DND-41 (cell line): ENCODE measurements around the gene PLAAT5.

ENCODE experiments used
- EZH2 ChIP-seq: IDR thresholded peaks from 3 replicates; pipeline ENCODE4 v1.6.1; 2012; ENCODE audit warnings: borderline replicate concordance, low read depth, mild to moderate bottlenecking, moderate library complexity, low read length, inconsistent platforms; ENCODE audit not compliant: severe bottlenecking
- TF ChIP-seq, protein P1 (sequence below): IDR thresholded peaks from 2 replicates; pipeline ENCODE4 v1.5.1; 2012; ENCODE audit warnings: borderline replicate concordance, low read length, moderate library complexity, mild to moderate bottlenecking; ENCODE audit not compliant: poor library complexity, severe bottlenecking; ENCODE audit errors: extremely low read depth

DNA sequence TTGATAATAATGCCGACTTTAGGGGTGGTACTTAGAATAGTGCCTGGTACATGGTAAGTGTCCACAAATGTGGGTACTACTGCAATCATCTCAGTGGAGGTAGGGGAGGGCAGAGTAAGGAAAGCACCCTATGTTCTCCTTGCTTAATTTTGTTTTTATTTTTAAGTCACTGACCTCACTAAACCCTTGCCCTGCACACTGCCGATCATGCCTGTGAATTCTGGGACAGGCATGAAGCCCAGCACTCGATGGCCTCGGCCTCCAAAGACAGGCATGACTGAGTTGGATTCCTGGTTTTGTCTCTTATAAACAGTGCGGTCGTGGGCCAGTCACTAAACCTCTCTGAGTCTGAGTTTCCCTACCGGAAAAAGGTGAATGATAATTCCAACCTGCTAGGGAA, 21.8 kb upstream of the PLAAT5 start:
- TF ChIP-seq, protein P1, sequence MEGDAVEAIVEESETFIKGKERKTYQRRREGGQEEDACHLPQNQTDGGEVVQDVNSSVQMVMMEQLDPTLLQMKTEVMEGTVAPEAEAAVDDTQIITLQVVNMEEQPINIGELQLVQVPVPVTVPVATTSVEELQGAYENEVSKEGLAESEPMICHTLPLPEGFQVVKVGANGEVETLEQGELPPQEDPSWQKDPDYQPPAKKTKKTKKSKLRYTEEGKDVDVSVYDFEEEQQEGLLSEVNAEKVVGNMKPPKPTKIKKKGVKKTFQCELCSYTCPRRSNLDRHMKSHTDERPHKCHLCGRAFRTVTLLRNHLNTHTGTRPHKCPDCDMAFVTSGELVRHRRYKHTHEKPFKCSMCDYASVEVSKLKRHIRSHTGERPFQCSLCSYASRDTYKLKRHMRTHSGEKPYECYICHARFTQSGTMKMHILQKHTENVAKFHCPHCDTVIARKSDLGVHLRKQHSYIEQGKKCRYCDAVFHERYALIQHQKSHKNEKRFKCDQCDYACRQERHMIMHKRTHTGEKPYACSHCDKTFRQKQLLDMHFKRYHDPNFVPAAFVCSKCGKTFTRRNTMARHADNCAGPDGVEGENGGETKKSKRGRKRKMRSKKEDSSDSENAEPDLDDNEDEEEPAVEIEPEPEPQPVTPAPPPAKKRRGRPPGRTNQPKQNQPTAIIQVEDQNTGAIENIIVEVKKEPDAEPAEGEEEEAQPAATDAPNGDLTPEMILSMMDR = no peak
- TF ChIP-seq EZH2 = no peak
